Body of pancreas (tissue), 4 donors: Measurements from ENCODE around the gene ARHGEF35.
"Not testable (repeated sequence)": the region's sequence is repeated elsewhere in the genome, so short reads cannot be mapped to it uniquely, and the experiment has no call there.

Experiments used
- POLR2A ChIP-seq, 3 donors: fragments of 450-650 bp; IDR thresholded peaks; one replicate each; pipeline ENCODE4 v1.6.1; 2016; ENCODE audit warnings: antibody characterized with exemption in 3 of 3, mild to moderate bottlenecking in 2 of 3
- TF ChIP-seq, protein P1 (sequence below), 7 experiments: fragments of 450-650 bp in 4 of 7; fragments of 200-600 bp in 3 of 7; sonication (generic) in 3 of 7; IDR thresholded peaks; one replicate each; pipeline ENCODE4 v1.5.1; 2016 to 2019; ENCODE audit warnings: antibody characterized with exemption in 7 of 7

DNA sequence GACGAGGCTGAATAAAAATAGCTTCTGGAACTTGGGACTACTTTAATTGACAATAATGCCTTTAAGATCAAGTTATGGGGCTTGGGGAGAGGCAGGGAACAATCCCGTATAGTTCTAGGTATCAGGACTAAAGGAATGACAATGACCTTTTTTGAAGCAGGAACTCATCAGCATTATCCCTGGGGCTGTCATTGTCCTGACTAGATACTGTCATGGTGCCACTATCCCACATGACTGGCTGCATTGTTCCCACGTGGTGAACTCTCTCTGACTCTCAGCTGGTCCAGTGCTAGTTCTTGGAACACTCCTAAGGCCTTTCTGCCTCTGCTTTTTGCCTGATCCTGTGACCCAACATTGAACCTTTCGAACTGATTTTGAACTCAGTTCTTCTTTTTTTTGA lies 3.3 kb upstream of the ARHGEF35 start:
- not testable (repeated sequence) for TF ChIP-seq POLR2A (IDR thresholded peaks at IDR 0.05)
- TF ChIP-seq, protein P1, sequence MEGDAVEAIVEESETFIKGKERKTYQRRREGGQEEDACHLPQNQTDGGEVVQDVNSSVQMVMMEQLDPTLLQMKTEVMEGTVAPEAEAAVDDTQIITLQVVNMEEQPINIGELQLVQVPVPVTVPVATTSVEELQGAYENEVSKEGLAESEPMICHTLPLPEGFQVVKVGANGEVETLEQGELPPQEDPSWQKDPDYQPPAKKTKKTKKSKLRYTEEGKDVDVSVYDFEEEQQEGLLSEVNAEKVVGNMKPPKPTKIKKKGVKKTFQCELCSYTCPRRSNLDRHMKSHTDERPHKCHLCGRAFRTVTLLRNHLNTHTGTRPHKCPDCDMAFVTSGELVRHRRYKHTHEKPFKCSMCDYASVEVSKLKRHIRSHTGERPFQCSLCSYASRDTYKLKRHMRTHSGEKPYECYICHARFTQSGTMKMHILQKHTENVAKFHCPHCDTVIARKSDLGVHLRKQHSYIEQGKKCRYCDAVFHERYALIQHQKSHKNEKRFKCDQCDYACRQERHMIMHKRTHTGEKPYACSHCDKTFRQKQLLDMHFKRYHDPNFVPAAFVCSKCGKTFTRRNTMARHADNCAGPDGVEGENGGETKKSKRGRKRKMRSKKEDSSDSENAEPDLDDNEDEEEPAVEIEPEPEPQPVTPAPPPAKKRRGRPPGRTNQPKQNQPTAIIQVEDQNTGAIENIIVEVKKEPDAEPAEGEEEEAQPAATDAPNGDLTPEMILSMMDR (IDR thresholded peaks at IDR 0.05), result not testable (repeated sequence)
